SW 1271 (cell line): ENCODE measurements around the gene GPX6.
"Not testable (repeated sequence)": the region's sequence is repeated elsewhere in the genome, so short reads cannot be mapped to it uniquely, and the experiment has no call there.

Experiments
- DNase-seq, 2 experiments: peaks; one replicate each; lab custom pipeline; 2025; lab: John Stamatoyannopoulos, UW

Gene GPX6

DNA sequence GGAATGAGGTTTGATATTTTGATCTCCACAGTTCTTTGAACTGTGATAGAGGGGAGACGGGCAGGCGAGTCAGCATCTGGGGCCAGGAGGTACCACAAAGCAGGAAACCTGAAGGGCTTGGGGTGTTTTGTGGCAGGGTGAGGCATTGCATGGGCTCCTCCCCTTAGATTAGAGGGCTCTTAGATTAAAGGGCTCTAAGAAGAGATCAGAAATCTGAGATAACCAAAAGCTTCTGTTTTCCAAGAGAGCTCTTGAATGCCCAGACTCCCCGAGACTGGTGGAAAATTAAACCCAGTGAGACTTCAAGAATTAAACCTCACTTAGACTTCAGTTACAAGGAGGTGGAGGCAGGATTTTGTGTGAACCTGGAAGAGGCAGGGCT, 7.6 kb upstream of the GPX6 start:
- no peak for DNase-seq

DNA sequence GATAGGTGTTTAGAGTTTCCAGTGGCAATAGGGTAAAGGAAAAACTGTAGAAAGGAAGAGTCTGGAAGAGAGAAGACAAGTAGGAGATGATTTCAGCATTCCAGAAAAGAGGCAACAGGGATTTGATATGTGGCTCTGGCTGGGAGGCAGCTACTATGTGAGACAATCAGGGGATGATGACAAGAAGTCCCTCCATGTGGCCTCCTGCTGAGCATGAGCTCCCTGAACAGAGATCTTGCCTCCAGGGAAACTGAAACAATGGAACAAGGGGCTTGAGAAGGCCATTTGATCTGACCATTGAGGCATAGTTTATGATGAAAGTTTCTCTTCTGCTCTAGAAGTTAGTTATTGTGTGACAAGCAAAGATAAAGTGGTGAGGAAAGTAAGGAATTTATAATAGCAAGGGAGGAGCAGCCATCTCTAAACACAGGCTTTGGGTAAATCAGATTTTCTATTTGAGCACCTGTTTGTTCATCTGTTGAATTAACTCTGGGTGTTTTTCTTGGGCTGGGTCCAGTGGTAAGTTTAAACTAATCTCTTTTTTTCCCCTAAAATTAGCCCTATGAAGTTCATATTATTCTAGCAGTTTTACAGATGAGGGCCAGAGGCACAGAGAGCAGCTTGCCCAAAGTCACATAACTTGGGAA, 7.1 kb upstream of the GPX6 start:
- no peak for DNase-seq

DNA sequence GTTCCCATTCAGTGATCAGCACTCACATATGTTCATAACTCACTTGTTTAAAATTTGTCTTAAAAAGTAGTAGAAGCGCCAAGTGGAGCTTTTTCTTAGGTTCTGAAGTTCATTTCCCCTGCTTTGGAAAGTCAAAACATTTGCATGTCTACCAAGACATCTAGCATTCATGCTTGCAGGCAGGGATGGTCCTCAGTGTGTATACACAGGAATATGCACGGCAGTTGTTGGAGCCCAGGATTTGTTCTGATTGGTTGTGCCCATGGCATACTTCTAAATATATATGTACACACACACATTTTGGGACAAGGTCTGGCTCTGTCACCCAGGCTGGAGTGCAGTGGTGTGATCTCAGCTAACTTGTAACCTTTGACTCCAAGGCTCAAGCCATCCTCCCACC, 2.4 kb upstream of the GPX6 start:
- DNase-seq = no peak

DNA sequence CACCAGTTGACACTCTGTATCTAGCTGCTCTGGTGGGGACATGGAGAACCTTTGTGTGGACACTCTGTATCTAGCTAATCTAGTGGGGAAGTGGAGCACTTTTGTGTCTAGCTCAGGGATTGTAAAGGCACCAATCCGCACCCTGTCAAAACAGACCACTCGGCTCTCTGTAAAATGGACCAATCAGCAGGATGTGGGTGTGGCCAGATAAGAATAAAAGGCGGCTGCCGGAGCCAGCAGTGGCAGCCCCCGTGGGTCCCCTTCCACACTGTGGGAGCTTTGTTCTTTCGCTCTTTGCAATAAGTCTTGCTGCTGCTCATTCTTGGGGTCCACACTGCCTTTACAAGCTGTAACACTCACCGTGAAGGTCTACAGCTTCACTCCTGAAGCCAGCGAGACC, 3.2 kb downstream of the GPX6 start:
- not testable (repeated sequence) for DNase-seq

DNA sequence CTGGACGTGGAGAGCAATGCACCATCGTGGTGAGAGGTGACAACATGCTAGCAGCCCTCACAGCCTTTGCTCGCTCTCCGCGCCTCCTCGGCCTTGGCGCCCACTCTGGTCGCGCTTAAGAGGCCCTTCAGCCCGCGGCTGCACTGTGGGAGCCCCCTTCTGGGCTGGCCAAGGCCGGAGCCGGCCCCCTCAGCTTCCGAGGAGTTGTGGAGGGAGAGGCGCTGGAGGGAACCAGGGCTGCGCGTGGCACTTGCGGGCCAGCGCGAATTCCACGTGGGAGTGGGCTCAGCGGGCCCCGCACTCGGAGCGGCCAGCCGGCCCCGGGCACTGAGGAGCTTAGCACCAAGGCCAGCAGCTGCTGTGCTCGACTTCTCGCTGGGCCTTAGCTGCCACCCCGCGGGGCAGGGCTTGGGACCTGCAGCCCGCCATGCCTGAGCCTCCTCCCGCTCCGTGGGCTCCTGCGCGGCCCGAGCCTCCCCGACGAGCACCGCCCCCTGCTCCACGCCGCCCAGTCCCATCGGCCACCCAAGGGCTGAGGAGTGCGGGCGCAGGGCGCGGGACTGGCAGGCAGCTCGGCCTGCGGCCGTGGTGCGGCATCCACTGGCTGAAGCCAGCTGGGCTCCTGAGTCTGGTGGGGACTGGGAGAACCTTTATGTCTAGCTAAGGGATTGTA, 3.8 kb downstream of the GPX6 start:
- DNase-seq = no peak

DNA sequence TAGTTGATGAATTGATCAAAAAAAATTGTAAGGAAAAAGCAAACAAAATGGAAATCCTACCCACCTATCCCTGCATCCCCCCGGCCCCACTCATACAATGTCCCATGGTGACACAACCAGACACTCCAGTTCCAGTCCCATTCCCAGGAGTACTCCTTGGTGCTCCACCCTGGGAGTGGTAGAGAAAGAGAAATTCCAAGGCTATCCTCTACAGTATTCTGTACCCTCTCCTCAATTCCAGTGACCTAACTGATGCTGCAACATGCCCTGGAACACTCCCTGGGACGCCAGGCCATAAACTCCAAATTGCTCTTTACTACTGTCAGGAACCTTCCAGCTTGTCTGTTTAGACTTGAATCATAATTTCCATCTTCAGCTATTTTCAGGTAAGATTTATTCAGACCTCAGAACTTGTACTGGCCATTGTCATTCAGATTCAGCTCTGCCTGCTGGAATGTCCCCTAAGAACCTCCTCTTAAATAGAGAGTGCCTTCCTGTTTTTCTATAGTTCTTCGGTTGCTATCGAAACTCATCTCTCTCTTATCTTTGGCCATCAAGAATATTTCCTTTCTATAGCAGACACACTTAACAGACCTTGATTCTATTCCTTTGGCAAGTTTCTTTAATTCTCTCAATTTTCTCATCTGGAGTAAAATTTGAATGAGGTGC, 8.7 kb downstream of the GPX6 start:
- DNase-seq = no peak

DNA sequence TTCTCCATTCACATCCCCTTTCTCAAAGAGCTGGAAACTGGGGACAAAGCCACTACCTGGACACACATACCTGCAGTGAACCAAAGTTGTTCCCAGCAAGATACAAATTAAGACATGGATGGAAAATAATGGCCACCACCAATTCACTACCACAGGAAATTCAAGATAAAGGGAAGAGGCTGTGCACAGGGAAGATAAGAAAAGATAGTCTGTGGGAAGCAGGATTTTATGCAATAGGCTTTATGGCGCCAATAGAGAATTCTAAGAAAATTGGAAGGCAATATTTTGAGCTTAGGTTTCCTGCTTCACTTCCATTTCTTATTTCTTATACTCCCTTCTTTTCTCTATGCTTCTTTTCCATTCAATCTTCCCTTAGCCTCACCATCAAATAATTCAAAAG, 9.9 kb downstream of the GPX6 start:
- DNase-seq = no peak

DNA sequence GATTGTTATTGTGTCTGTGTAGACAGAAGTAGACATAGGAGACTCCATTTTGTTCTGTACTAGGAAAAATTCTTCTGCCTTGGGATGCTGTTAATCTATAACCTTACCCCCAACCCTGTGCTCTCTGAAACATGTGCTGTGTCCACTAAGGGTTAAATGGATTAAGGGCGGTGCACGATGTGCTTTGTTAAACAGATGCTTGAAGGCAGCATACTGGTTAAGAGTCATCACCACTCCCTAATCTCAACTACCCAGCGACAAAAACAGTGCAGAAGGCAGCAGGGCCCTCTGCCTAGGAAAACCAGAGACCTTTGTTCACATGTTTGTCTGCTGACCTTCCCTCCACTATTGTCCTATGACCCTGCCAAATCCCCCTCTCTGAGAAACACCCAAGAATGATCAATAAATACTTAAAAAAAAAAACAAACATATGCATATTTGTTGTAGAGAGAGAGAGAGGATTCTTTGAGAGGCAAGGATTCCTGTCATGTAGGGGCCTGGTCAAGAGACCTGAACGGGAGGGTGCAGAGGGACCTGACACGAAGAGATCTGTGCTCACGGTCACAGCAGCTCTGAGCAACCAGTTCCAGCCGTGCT, 12.8 kb downstream of the GPX6 start:
- DNase-seq = not testable (repeated sequence)

DNA sequence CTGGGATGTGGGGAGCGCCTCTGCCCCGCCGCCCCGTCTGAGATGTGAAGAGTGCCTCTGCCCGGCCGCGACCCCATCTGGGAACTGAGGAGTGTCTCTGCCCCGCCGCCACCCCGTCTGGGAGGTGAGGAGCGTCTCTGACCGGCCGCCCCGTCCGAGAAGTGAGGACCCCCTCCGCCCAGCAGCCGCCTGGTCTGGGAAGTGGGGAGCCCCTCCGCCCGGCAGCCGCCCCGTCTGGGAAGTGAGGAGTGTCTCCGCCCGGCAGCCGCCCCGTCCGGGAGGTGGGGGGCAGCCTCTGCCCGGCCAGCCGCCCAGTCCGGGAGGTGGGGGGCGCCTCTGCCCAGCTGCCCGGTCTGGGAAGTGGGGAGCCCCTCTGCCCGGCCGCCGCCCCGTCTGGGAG, 13.5 kb downstream of the GPX6 start:
- not testable (repeated sequence) for DNase-seq

DNA sequence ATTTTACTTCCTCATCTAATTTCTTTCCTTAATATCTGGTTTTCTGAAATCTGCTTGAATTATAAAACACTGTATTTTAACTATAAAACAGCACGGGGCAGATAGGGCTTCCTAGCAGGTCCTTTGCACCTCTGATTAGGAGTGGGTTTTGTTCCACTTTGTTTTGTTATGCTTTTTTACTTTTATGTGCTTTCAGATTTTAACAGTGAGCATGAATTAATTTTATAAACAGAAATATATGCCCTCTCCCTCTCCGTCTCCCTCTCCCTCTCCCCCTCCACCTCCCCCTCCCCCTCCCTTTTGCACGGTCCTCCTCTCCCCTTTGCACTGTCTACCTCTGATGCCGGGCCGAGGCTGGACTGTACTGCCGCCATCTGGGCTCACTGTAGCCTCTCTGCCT, 14.3 kb downstream of the GPX6 start:
- DNase-seq = no peak

DNA sequence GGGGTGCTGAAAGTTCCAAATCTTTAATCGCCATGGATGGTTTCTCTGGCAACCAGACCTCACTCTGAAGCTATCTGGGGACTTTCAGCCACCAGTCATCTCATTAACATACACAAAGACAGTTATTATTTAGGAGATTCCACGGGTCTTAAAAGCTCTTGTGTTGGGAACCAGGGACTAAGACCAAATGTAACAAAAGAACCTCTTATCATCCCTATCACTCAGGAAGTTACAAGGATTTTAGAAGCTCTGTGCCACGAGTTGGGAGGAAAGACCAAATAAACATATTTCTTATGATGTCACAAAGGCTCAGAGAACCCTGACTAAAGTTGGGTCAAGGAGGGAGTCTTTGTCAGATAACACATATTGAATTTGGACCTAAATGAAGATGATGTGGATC, 17.7 kb downstream of the GPX6 start:
- no peak for DNase-seq

DNA sequence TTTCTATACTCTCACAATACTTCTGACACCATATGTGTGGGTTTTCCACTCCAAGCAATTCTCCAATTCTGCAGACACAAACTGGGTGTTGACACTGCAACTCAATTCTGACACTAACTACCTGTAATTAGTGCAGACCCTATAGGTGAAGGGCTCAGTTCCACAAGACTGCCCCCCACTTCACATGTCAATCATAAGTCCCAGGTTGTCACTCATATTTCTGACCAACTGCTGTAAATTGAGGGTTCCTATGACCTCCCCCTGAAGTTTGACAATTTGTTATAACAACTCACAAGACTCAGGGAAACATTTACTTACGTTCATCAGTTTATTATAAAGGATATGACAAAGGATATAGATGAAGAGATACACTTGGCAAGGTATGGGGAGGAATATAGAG, 18.3 kb downstream of the GPX6 start:
- DNase-seq = no peak

DNA sequence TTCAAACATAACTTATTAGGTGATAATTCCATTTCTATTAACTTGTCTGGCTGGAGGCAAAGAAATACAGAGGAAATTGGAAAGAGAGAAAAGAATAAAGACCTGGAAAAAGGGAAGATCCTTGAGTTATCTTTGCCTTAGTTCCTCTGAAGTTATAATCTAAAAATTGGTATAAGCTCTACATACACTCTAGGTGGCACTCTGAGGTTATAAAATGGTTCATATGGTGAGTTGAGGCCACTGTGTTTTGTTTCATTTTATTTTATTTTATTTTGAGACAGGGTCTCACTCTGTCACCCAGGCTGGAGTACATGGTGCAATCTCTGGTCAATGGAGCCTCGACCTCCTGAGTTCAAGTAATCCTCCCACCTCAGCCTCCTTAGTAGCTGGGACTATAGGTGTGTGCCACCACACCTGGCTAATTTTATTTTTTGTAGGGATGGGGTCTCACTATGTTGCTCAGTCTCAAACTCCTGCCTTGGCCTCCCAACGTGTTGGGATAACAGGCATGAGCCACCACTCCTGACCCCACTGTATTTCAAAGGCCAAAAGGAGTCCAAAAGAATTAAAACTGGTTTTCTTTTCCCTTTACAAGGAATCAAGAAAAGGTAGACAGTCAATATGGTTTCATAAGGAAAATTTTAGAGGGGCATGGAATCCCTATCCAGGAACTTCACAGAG, 19.4 kb downstream of the GPX6 start:
- no peak for DNase-seq

DNA sequence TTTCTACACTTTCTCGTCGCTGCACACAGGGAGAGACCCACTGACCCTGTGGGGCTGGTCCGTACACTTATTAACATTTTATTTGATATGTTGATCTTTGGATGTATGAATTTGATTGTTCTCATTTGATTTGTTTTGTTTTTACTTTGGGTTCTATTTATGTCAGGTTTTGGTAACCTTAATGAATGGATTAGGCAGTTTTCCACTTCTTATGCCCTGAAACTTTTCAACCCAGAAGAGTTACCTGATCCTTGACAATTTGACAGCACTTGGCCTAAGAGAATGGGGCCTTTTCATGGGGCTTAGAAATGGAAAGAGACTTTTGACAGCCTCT, 23.6 kb downstream of the GPX6 start:
- DNase-seq = no peak

DNA sequence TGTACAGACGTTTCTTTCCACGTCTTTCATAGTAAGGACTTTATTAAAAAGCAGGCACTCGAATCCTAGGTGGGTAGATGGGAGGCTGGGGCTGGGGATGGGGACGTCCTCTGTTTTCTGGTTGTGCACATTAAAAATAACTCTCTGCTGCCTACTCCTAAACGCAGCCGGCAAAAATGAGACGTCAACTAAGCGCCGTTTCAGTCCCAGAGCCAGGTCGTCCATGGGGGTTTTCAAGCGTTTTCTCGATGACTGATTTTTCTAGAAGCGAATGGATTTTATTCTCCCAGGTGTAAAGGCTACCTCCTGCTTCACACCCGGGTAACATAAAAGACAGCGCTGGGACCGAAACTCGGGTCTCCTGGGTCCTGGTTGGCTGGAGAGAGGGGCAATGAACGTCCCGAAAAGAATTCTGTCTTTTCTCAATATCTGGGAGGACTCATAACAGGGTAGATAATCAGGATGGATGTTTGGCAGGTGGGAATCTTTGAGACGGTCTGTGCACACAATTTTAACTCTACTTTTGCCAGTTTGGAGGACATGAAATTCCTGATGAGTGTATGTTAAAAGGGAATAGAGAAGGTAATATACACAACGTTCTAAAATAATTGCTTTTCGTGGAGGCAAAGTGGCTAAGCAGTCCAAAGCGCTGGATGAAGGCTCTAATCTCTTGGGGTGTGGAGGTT, 25.2 kb downstream of the GPX6 start:
- DNase-seq = no peak

DNA sequence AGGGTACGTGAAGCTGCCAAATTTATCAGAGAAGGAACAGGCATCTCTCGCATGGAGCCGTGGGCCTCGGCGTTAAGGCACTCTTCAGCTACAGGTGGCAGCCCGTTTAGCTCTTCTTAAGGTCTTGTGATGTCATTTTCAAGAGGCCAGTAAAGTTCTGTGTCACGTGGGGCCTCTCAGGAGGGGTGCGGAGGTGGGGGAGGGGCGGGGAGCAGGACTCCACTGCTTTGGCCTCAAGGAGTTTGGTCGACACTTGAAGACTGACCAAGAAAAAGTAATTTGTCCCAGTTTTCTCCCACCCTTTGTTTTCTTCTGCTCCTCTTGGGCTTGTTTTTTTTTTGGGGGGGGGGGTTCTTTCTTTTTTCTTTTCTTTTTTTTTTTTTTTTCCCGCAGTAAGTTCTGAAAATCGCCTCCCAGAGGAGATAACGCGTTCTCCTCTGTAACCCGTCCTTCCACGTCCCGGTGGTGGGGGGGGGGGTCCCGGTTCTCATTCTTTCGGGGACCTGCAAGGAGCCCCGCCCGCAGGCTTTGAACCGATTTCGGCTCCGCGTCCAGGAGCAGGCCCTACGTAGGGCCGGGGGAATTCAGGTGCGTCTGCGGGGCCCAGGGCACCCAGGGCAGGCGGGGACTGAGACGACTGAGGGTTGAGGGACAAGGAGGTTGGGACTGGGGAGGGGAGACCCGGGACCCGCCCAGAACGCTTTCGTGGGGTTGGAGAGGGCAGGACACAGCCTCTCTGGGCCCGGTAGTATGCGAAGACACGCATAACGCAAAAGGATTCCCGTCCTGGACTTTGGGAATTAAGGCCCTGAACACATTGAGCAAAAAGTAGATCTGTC, 26.0 kb downstream of the GPX6 start:
- DNase-seq = no peak

DNA sequence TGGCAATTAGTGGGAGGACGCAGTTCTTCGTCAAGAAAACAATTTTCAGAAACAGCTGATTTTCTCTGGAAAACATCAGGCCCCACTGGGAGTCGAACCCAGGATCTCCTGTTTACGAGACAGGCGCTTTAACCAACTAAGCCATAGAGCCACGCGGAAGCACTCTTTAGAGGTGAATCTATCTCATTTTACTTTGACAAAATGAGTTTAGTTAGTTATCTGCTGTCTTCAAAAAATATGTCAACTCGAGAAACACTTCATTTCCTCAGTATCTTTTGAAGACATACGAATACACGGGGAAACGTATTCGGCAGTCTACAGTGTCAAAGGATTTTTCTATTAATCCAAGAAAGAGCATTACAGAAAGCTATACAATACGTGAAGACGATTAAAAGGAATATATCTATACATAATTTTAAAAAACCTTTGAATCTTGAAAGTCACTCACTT, 26.7 kb downstream of the GPX6 start:
- DNase-seq = peak in 1 of 2 experiments; percentile 8

DNA sequence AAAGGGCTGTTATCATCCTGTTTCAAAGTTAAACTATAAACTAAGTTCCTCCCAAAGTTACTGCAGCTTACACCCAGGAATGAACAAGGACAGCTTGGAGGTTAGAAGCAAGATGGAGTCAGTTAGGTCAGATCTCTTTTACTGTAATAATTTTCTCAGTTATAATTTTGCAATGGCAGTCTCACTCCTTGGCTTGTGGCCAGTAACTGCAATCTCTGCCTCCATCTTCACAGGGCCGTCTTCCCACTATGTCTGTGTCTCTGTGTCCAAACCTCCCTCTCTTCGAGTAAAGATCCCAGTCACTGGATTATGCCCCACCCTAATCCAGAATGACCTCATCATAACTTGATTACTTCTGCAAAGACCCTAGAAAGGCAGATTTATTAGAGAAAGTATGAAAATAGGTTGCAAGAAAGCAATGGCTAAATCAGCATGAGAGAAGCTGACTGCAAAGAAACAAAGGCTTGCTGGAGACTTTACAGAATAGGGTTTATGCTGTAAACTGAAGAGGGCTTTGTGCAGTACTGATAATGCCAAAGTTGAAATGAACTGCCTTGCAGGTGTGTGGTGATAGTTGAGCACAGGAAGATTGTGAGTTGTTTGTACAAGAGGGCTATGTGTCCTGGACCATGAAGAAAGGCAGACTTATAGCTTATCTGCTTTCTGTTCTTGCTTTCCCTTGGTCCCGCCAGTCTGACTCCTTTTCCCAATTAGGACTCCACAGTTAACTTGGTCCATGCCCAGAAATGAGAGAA, 28.4 kb downstream of the GPX6 start:
- no peak for DNase-seq

DNA sequence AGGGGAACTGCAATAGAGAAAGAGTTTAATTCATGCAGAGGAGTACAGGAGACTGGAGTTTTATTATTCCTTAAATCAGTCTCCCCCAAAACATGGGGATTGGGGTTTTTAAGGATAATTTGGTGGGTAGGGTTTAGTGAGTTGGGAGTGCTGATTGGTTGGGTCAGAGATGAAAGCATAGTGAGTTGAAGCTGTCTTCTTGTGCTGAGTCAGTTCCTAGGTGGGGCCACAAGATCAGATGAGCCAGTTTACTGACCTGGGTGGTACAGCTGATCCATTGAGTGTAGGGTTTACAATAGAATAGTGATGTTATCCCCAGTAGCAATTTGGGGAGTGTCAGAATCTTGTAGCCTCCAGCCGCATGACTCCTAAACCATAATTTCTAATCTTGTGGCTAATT, 29.1 kb downstream of the GPX6 start:
- DNase-seq = no peak

DNA sequence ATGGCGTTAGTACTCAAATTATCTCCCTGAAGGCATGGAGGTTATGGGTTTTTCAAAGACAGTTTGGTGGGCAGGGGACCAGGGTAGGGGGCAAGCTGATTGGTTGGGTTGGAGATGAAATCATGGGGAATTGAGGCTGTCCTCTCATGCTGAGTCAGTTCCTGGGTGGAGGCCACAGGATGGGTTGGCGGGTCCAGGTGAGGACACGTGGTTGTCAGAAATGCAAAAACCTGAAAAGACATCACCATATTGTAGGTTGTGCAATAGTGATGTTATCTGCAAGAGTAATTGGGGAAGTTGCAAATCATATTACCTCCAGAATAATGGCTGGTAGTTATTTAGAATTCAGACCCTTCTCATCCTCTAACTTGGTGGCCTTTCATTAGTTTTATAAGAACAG, 30.1 kb downstream of the GPX6 start:
- no peak for DNase-seq
